Activated CD4-positive, alpha-beta memory T cell treated with anti-CD3 and anti-CD28 coated beads for 36 hours (primary cell): ENCODE data around the gene EREG. TPM values are rescaled to one million over a fixed set of nuclear protein-coding genes. Genes with fewer than 3 reads are reported as not detected.
"Not testable (repeated sequence)": the region's sequence is repeated elsewhere in the genome, so short reads cannot be mapped to it uniquely, and the experiment has no call there.

ENCODE experiments used
- CTCF ChIA-PET: fragments of 350-600 bp; sonication (Branson Sonifier 250); formaldehyde crosslinking; loops from one replicate; lab custom pipeline; 2021; ENCODE audit warnings: antibody characterized with exemption, inconsistent platforms; lab: Charles Lee
- POLR2A ChIA-PET: fragments of 350-600 bp; sonication (Branson Sonifier 250); formaldehyde crosslinking; loops from one replicate; lab custom pipeline; 2021; ENCODE audit warnings: antibody characterized with exemption; lab: Charles Lee
- DNase-seq: peaks from one replicate; pipeline ENCODE4 v3.0.0-alpha.2; 2020
- H3K27ac Mint-ChIP-seq: one replicate; pipeline ENCODE4 v1.8.0; 2021; ENCODE audit warnings: mixed read lengths
- H3K27me3 Mint-ChIP-seq: one replicate; pipeline ENCODE4 v1.8.0; 2021; ENCODE audit warnings: mixed read lengths
- H3K36me3 Mint-ChIP-seq: one replicate; pipeline ENCODE4 v1.8.0; 2021; ENCODE audit warnings: mixed read lengths
- H3K4me1 Mint-ChIP-seq: one replicate; pipeline ENCODE4 v1.8.0; 2021; ENCODE audit warnings: low read depth, mixed read lengths
- H3K4me3 Mint-ChIP-seq: one replicate; pipeline ENCODE4 v1.8.0; 2021; ENCODE audit warnings: mild to moderate bottlenecking, mixed read lengths
- H3K9me3 Mint-ChIP-seq: one replicate; pipeline ENCODE4 v1.8.0; 2021; ENCODE audit warnings: mixed read lengths
- intact Hi-C: fragments of 100-400 bp; cut with micrococcal nuclease; formaldehyde crosslinking; loops from one replicate; pipeline ENCODE4 v1.15.1; 2023
- total RNA-seq, 2 experiments: library from RNA; stranded (reverse); gene quantifications; one replicate each; pipeline ENCODE4 v1.2.3, GENCODE V29; 2021

The EREG gene
- total RNA-seq, 2 experiments from 2014 or later = not detected

- Mint-ChIP-seq H3K9me3 (no peaks in the 10 kb centered on the region), H3K36me3 (no peaks in the 10 kb centered on the region), H3K27ac (no peak overlapping the region), H3K4me1 (no peaks in the 10 kb centered on the region), H3K27me3 (peaks cover 14% of the 10 kb centered on the region), H3K4me3 (no peak overlapping the region)
- ChIA-PET CTCF (no interaction called here), POLR2A (no interaction called here)
- intact Hi-C loops = no loop called here
- DNase-seq = no peak
These were observed 36.4 kb upstream of the EREG start for GRCh38 chr4:74328501-74328900.

GRCh38 chr4:74329307-74329706 lies 35.6 kb upstream of the EREG start:
- H3K27ac Mint-ChIP-seq = no peak overlapping the region
- no peak overlapping the region for H3K4me3 Mint-ChIP-seq
- H3K36me3 Mint-ChIP-seq = no peaks in the 10 kb centered on the region
- POLR2A ChIA-PET = no interaction called here
- CTCF ChIA-PET = no interaction called here
- H3K27me3 Mint-ChIP-seq = peaks cover 11% of the 10 kb centered on the region
- no peak for DNase-seq
- intact Hi-C loops = no loop called here
- no peaks in the 10 kb centered on the region for H3K4me1 Mint-ChIP-seq
- H3K9me3 Mint-ChIP-seq = no peaks in the 10 kb centered on the region

GRCh38 chr4:74330295-74330750 lies 34.6 kb upstream of the EREG start:
- ChIA-PET POLR2A (no interaction called here), CTCF (no interaction called here)
- no peaks in the 10 kb centered on the region for H3K36me3 Mint-ChIP-seq
- no peak overlapping the region for H3K27ac Mint-ChIP-seq
- intact Hi-C loops = no loop called here
- peaks cover 11% of the 10 kb centered on the region for H3K27me3 Mint-ChIP-seq
- DNase-seq = no peak
- H3K4me3 Mint-ChIP-seq = no peak overlapping the region
- H3K9me3 Mint-ChIP-seq = no peaks in the 10 kb centered on the region
- no peaks in the 10 kb centered on the region for H3K4me1 Mint-ChIP-seq

- CTCF ChIA-PET = no interaction called here
- DNase-seq = no peak
- POLR2A ChIA-PET = no interaction called here
- Mint-ChIP-seq H3K27me3 (peaks cover 7% of the 10 kb centered on the region), H3K36me3 (no peaks in the 10 kb centered on the region), H3K4me1 (no peaks in the 10 kb centered on the region), H3K9me3 (no peaks in the 10 kb centered on the region), H3K27ac (no peak overlapping the region), H3K4me3 (no peak overlapping the region)
- intact Hi-C loops = no loop called here
These were observed 33.7 kb upstream of the EREG start for GRCh38 chr4:74331252-74331651.

GRCh38 chr4:74331944-74332343 lies 33.0 kb upstream of the EREG start:
- CTCF ChIA-PET = no interaction called here
- no peaks in the 10 kb centered on the region for H3K9me3 Mint-ChIP-seq
- no peak overlapping the region for H3K4me3 Mint-ChIP-seq
- no peak overlapping the region for H3K27ac Mint-ChIP-seq
- POLR2A ChIA-PET = no interaction called here
- no peaks in the 10 kb centered on the region for H3K36me3 Mint-ChIP-seq
- H3K4me1 Mint-ChIP-seq = no peaks in the 10 kb centered on the region
- H3K27me3 Mint-ChIP-seq = peaks cover 7% of the 10 kb centered on the region
- intact Hi-C loops = no loop called here
- DNase-seq = no peak

GRCh38 chr4:74334636-74335035 lies 30.3 kb upstream of the EREG start:
- H3K9me3 Mint-ChIP-seq = no peaks in the 10 kb centered on the region
- no peak overlapping the region for H3K27ac Mint-ChIP-seq
- ChIA-PET CTCF (no interaction called here), POLR2A (no interaction called here)
- H3K27me3 Mint-ChIP-seq = peaks cover 4% of the 10 kb centered on the region
- no peak for DNase-seq
- H3K36me3 Mint-ChIP-seq = no peaks in the 10 kb centered on the region
- H3K4me3 Mint-ChIP-seq = no peak overlapping the region
- intact Hi-C loops = no loop called here
- no peaks in the 10 kb centered on the region for H3K4me1 Mint-ChIP-seq

- H3K27ac Mint-ChIP-seq = no peak overlapping the region
- peaks cover 3% of the 10 kb centered on the region for H3K27me3 Mint-ChIP-seq
- no peak for DNase-seq
- intact Hi-C loops = no loop called here
- CTCF ChIA-PET = no interaction called here
- H3K4me1 Mint-ChIP-seq = no peaks in the 10 kb centered on the region
- peaks cover 2% of the 10 kb centered on the region for H3K9me3 Mint-ChIP-seq
- no peaks in the 10 kb centered on the region for H3K36me3 Mint-ChIP-seq
- POLR2A ChIA-PET = no interaction called here
- H3K4me3 Mint-ChIP-seq = no peak overlapping the region
These were observed 29.5 kb upstream of the EREG start for GRCh38 chr4:74335341-74336021.

GRCh38 chr4:74338792-74339333 lies 26.1 kb upstream of the EREG start:
- H3K4me1 Mint-ChIP-seq = no peaks in the 10 kb centered on the region
- DNase-seq = no peak
- POLR2A ChIA-PET = no interaction called here
- H3K27me3 Mint-ChIP-seq = peaks cover 8% of the 10 kb centered on the region
- CTCF ChIA-PET = no interaction called here
- H3K4me3 Mint-ChIP-seq = no peak overlapping the region
- intact Hi-C loops = no loop called here
- no peaks in the 10 kb centered on the region for H3K36me3 Mint-ChIP-seq
- no peak overlapping the region for H3K27ac Mint-ChIP-seq
- H3K9me3 Mint-ChIP-seq = peaks cover 11% of the 10 kb centered on the region

- H3K4me1 Mint-ChIP-seq = no peaks in the 10 kb centered on the region
- no peak for DNase-seq
- POLR2A ChIA-PET = no interaction called here
These were observed 25.4 kb upstream of the EREG start for GRCh38 chr4:74339501-74339900.

GRCh38 chr4:74340421-74340820 lies 24.5 kb upstream of the EREG start:
- CTCF ChIA-PET, H3K27ac Mint-ChIP-seq, H3K36me3 Mint-ChIP-seq, POLR2A ChIA-PET, DNase-seq, intact Hi-C loops, H3K4me3 Mint-ChIP-seq, H3K4me1 Mint-ChIP-seq: not testable (repeated sequence)
- Mint-ChIP-seq H3K9me3 (peaks cover 22% of the 10 kb centered on the region), H3K27me3 (peaks cover 11% of the 10 kb centered on the region)

More at GRCh38 chr4:74339501-74339900, 25.4 kb upstream of the EREG start:
- CTCF ChIA-PET = no interaction called here
- Mint-ChIP-seq H3K27me3 (peaks cover 7% of the 10 kb centered on the region), H3K4me3 (no peak overlapping the region), H3K27ac (no peak overlapping the region), H3K9me3 (peaks cover 16% of the 10 kb centered on the region), H3K36me3 (peaks cover 1% of the 10 kb centered on the region)
- intact Hi-C loops = no loop called here

GRCh38 chr4:74344031-74344430 lies 20.9 kb upstream of the EREG start:
- intact Hi-C loops = no loop called here
- Mint-ChIP-seq H3K27me3 (peaks cover 11% of the 10 kb centered on the region), H3K36me3 (peaks cover 3% of the 10 kb centered on the region), H3K4me3 (no peak overlapping the region), H3K4me1 (no peaks in the 10 kb centered on the region), H3K27ac (no peak overlapping the region), H3K9me3 (peaks cover 22% of the 10 kb centered on the region)
- CTCF ChIA-PET = no interaction called here
- POLR2A ChIA-PET = no interaction called here
- DNase-seq = no peak

GRCh38 chr4:74353858-74354257 lies 11.1 kb upstream of the EREG start:
- intact Hi-C loops = no loop called here
- Mint-ChIP-seq H3K9me3 (no peaks in the 10 kb centered on the region), H3K4me1 (no peaks in the 10 kb centered on the region), H3K4me3 (no peak overlapping the region), H3K27me3 (peaks cover 6% of the 10 kb centered on the region), H3K36me3 (no peaks in the 10 kb centered on the region), H3K27ac (no peak overlapping the region)
- no peak for DNase-seq
- ChIA-PET CTCF (no interaction called here), POLR2A (no interaction called here)

- ChIA-PET POLR2A (no interaction called here), CTCF (interaction anchor here (0.7 kb wide), 1 partner anchor 38 kb away, joined by 3 read pairs; no protein-coding TSS in a partner anchor)
- Mint-ChIP-seq H3K27ac (no peak overlapping the region), H3K36me3 (no peaks in the 10 kb centered on the region), H3K4me3 (no peak overlapping the region), H3K9me3 (no peaks in the 10 kb centered on the region), H3K27me3 (peaks cover 14% of the 10 kb centered on the region), H3K4me1 (no peaks in the 10 kb centered on the region)
- intact Hi-C loops = no loop called here
- no peak for DNase-seq
These were observed 7.0 kb upstream of the EREG start for GRCh38 chr4:74357965-74358364.
